Stimulated activated CD4-positive, alpha-beta T cell treated with anti-CD3 and anti-CD28 coated beads, Interleukin-15, amount 100 ng/mL, for 48 hours (primary cell): Measurements from ENCODE around the gene BAMBI.
A peak's percentile ranks its signal among the peaks of the same experiment; 100 is the strongest.
"Not testable (repeated sequence)": the region's sequence is repeated elsewhere in the genome, so short reads cannot be mapped to it uniquely, and the experiment has no call there.

Source experiments
- DNase-seq, 2 donors: peaks; one replicate each; pipeline ENCODE4 v3.0.0-alpha.2; 2020; ENCODE audit warnings: low read depth in 2 of 2

The BAMBI gene

GRCh38 chr10:28676968-28677887, at the start of gene BAMBI:
BAMBI (plus strand) TSS chr10:28677521; CDS start chr10:28677898, 377 bp downstream.
- peak; percentile 75 to 87 for DNase-seq

DNA sequence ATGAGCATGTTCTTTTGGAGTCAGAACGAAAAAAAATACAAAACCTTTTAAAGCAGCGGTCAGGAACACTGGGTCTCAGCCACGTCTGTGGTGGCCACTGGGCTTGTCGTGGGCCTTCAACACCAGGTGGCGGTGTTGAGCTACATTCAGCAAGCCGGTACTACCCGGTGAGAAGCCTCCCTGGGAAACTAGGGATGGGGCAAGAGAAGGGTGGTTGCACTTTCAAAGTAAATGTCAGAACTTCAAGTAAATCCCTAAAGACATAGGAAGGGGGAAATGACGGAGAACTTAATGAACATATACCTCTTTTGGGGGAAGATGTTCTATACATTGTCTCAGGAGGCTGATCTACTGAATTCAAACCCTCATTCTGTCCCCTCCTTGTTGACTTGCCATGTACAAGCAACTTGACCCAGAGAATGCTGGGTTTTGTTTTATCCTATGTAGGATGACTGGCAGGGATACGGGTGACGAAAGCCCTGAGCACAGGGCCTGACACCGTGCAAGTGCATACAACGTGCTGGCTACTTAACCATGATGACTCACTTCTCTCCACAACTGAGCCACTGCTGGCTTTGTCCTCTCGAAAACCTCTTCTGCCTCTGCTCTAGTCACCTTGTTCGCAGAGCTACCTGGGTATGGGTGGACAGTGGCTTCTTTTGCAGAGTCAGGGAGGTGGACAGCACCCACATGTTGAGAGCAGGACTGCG, 49.0 kb upstream of the BAMBI start:
- peak; percentile 46 to 66 for DNase-seq

DNA sequence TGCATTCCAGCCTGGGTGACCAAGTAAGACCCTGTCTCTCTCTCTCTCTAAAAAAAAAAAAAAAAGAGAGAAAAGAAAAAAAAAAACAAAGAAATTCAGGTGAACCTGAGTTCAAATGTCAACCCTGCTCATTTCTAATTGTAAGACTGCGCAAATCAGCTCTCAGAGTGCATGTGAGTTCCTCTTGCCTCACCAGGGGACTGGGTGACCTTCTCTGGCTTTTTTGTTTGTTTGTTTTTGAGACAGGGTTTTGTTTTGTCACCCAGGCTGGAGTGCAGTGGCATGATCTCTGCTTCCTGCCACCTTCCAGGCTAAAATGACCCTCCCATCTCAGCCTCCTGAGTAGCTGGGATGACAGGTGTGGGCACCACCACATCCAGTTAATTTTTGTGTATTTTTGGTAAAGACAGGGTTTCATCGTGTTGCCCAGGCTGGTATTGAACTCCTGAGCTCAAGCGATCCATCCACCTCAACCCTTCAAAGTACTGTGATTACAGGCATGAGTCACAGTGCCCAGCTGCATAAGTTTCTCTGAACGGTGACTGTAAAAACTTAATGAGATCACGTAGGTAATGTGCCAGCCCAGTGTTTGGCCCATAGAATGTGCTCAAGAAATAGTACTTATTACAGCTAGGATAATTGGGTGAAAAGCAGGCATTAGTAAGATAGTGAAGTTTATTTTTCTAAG, 45.3 kb upstream of the BAMBI start:
- no peak for DNase-seq

DNA sequence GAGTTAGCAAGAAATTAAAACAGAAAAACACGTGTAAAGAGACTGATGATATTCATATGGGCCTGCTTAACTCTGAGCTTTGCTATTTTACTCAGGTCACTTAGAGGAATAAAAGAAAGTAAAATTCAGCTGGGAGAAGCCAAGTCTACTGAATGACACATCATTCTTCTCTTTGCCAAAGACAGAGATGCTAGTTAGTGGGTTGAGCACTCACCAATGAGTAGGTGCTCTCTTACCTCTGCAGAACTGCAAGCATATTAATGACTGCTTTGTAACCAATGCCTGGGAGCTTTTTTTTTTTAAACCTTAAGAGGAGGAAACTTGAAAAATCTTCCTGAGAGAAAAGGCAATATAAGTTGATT, 44.8 kb upstream of the BAMBI start:
- DNase-seq, result no peak

GRCh38 chr10:28633750-28634149, 43.6 kb upstream of the BAMBI start:
- DNase-seq, result no peak

- DNase-seq, result no peak
These were observed 40.0 kb upstream of the BAMBI start for GRCh38 chr10:28637346-28637745.

GRCh38 chr10:28638392-28638791, 38.9 kb upstream of the BAMBI start:
- no peak for DNase-seq

GRCh38 chr10:28640551-28640950, 36.8 kb upstream of the BAMBI start:
- no peak for DNase-seq

DNA sequence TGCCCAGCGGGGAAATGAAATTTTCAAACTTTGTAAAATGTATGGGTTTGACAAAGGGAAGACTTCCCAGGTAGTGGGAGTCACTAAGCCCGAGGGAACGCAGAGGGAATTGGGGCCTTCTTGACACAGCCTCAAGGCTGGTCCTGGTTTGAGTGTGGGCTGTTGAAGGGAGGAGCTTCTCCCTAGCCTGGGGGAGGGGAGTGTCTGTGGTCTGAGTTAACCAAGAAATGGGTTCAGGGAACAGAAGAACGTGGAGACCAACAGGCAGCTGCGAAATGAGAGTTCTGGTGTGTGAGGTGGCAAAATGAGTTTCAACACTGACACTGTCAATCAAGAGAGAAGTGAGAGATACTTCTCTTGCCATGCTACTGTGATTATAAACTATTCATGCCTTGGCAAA, 32.7 kb upstream of the BAMBI start:
- DNase-seq, result no peak

- no peak for DNase-seq
These were observed 25.2 kb upstream of the BAMBI start for GRCh38 chr10:28652106-28652505.

DNA sequence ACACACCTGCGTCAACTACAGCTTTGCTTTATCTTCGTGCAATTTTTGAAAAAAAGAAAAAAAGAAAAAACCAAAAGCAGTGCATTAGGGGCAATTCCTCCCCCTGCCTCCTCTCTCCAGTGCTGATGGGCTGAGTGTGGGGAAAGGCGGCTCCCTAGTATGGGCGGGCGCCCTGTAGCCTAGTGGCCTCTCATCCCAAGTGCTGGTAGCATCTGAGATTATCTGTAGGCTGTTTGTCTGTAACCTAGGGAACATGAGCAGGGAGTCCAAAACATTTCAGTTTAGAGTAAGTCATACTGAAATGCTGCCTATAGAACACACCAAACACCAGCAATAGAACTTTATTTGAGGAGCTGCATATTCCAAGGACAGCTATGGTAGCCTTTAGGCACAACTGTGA, 24.6 kb upstream of the BAMBI start:
- no peak for DNase-seq

DNA sequence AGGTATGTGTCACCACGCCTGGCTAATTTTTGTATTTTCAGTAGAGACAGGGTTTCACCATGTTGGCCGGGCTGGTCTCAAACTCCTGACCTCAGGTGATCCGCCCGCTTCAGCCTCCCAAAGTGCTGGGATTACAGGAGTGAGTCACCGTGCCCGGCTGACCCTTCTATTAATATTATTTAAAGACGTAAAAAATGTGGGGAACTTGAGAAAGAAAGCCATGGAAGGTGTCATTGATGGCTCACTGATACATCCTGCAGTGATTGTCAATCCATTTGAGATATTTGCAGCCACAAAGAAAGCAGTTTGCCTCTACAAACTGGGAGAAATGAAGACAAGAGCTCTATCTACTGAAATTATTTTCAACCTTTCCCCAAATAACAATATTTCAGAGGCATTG, 18.5 kb upstream of the BAMBI start:
- not testable (repeated sequence) for DNase-seq

GRCh38 chr10:28661035-28661434, 16.3 kb upstream of the BAMBI start:
- DNase-seq, result no peak

- peak; percentile 44 to 62 for DNase-seq
These were observed 13.5 kb upstream of the BAMBI start for GRCh38 chr10:28663576-28664368.

GRCh38 chr10:28664369-28664740, 13.0 kb upstream of the BAMBI start:
- no peak for DNase-seq

DNA sequence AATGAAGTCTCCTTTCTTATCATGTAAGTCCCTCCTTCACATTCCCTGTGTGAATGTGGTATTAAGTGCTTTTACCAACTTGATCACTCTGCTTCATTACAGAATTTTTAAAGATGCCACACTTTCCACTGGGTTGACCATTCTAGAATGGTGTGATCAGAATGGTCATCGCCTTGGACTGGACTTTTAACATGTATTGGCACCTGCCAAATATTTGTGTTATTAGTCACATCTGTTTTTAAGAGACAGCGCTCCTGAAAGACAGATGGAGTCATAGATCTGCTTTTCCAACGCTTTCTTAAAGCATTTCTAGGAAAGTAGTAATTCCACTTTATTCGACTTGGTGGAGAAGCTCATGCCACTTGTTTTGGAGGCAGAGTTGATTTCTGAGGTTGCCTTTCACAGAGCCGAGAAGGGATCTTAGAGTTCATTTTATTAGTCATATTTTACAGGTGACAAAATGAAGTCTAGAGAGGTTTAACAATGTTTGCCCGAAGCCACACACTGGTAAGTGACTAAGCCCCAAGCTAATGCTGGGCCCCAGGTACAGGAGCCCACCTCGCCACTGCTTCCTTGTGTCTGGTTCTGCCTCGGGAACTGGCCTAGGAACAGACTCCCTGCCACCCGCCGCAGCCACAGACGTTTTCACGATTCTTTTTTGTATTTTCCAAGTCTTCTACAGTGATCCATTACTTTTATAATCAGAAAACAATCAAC, 10.4 kb upstream of the BAMBI start:
- DNase-seq, result no peak

DNA sequence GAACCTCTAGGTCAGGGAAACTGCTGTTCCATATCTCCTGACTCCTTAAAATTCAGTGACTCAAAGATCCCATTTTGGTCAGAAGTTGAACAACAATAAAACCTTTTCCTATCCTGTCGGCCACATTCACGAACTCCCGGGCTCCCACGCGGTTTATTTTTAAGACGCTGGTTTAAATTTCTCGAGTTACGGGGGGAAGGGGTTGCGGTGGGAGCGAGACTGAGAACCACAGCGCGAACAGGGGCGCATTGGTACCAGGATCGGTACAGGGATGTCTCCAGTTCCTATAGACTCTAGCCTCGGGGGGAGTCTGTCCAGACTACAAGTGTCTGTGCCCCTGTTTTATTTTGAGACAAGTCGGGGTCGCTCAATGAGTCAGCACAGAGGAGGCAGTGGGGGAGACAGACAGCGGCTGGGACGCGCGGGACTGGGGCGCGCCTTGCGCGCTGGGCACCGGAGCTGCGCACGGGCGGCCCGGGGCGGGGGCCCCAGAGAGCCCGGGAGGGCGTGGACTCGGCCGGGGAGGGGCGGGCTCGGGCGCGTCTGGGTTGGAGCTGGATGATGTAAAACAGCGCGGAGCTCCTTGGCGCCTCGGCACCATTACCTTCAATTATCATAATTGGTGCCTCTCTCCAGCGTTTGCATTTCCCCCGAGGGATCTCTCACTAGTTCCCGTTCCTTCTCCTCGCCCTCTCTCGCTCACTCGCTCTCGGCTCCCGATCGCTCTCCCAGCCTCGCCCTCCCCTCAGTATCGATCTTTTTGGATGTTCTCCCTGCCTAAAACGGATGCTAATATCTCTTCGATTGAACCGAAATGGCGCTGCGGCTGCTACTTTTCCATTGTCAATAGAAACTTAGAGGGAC, 8.7 kb upstream of the BAMBI start:
- DNase-seq, result peak; percentile 3 to 48

DNA sequence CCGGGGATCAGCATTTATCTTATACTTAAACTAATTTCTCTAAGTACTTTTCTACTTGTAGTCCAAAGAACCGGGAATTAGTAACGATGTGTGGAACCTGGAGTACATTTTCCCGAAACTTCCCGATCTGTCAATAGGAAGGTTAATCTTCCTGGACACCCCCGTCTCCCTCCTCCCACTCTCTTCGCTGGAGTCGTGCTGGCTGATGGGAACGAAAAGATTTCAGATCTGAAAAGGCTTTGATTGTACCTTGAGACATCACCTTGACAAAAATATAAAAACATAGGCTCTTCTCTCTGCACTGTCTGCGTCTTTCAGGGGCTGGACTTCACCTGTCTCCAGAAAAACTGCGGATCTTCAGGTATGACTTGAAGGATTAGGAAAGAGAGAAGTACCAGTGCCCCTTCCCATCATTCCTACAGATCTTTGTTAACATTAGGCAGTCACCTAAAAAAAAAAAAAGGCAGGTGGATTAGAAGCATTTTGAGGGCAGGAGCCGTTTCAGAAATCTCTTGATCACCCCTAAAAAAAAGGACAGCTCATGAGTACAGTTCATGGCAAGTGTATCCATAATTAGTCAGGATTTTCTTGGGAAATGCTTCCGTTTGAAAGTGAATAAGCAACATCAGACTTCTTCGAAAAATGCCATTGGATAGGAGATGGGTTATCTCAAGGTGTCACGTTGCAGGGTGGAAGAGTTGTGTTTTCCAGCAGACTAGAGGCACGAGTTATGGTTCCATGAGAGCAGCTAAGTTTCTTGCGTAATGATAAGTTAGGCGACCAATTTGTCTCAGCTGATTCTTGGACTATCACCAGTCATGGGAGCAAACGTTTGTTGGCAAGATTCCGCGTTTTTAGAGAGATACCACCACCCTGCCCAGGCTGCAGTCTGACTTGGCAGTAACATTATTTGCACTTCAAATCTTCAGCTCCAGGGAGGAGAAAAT, 7.8 kb upstream of the BAMBI start:
- no peak for DNase-seq

DNA sequence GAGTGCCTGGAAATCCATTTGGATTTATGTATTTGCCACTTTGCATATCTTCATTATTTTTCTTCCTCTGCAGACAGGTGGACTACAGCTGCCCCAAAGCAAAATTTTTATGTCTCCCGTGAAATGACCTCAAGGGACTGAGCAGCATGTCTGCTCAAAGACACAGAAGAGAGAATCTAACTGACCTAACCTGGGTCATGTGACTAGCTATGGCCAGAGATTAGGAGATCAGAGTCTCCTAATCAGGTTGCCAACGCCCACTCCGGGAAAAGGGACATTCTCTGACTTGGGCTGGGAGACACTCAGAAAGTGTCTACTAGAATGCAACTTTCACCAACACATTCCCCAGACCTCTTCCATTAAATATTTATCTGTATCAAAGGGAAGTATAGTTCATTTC, 2.5 kb upstream of the BAMBI start:
- no peak for DNase-seq
